K562 (cell line): ENCODE measurements around the gene EIF3K.

ENCODE experiments used
- CHCHD3 ChIP-seq: fragments of 250-450 bp; sonication (Bioruptor Pico); IDR thresholded peaks from 2 replicates; pipeline ENCODE4 v2.1.2; 2022; ENCODE audit warnings: mild to moderate bottlenecking
- KLF16 ChIP-seq: IDR thresholded peaks from 2 replicates; pipeline ENCODE4 v1.6.1; 2016; ENCODE audit warnings: antibody characterized with exemption
- MYBL2 ChIP-seq, 2 experiments: fragments of 450-650 bp in 1 of 2; sonication (generic) in 1 of 2; formaldehyde crosslinking in 1 of 2; IDR thresholded peaks; 2 replicates each; pipeline versions ENCODE4 v1.6.1 to v1.8.1; 2017 to 2022; ENCODE audit warnings: borderline replicate concordance in 1 of 2, inconsistent platforms in 1 of 2, low read depth in 1 of 2, mild to moderate bottlenecking in 1 of 2, missing genetic modification reagents in 1 of 2, moderate library complexity in 1 of 2
- POLR2A ChIP-seq: fragments of 450-650 bp; conservative IDR thresholded peaks from 2 replicates; pipeline ENCODE4 v1.6.1; 2016

GRCh38 chr19:38583219-38583984 lies 35.6 kb upstream of the EIF3K start:
- TF ChIP-seq POLR2A = no peak
- no peak for TF ChIP-seq MYBL2 (IDR thresholded peaks at IDR 0.05; ENCODE audit: low read depth)
- no peak for TF ChIP-seq MYBL2 (CRISPR knock-in tag; IDR thresholded peaks at IDR 0.05; ENCODE audit: borderline replicate concordance)
- TF ChIP-seq KLF16 = no peak
- TF ChIP-seq CHCHD3 (CRISPR knock-in tag) = no peak
